Measurements from ENCODE around the gene GSTO2. TPM values are rescaled to one million over a fixed set of nuclear protein-coding genes. Genes with fewer than 3 reads are reported as not detected.

The GSTO2 gene
- total and polyA plus RNA-seq, 2 experiments from 2014 or later = 30.7 to 49.8 TPM

DNA sequence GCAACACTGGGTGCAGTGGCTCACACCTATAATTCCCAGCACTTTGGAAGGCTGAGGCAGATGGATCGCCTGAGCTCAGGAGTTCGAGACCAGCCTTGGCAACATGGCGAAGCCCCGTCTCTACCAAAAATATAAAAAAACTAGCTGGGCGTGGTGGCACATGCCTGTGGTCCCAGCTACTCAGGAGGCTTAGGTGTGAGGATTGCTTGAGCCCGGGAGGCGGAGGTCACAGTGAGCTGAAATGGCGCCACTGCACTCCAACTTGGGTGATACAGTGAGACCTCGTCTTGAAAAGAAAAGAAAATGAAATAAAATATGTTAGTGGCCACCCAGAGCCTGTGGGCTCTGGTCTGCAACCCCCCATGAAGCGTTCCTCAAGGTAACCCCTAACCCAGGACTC lies 55.9 kb downstream of the GSTO2 start (continued):
- TF ChIP-seq NANOG (IDR thresholded peaks at IDR 0.05; ENCODE audit: borderline replicate concordance) (no peak), STAT1 (IDR thresholded peaks at IDR 0.05; ENCODE audit: unreplicated experiment) (no peak)

DNA sequence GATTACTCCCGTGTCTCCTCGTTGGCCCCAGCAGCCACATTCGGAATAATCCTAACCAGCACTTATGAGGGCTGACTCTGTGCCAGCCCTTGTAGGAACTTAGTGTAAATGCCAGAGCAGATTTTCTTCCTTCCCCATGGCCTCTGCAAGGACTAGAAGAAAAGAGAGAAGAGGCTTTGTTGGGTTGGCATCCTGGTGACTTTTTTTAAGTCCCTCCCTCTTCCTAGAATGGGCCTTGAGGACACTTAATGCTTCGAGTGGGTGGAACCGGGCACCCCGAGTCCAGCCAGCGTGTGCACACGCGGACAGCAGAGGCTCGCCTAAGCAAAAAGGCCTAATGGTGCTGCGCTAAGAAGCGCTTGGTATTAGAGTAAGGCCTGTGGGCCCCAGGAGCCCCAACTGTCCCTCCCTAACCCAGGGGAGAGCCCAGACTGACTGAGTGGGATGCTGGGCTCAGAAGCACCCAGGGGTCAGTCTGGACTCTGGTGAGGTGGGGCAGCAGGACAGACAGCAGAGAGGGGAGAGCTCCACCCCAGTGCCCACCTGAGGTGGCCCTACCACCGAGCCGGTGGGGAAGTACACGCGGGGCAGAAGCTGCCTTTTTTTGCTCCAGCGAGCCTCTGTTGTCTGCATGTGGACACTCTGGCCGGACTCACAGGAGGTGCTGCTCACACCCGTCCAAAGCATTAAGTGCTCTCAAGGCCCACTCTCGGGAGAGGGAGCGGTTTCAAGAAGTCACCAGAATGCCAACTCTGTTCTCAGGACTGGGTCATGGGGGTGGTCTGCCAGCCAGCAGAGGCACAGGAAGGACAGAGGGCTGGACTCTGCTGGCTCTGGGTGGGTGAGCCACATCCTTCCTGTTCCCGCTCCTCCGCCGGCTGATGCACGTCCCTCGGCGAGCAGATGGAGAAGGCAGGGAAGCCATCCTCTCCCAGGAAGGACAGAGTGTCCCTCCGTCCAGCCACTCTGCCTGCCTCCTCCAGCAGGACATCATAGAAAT lies 56.8 kb downstream of the GSTO2 start:
- H3K27me3 ChIP-seq (ENCODE audit: insufficient read depth) = no peaks in the 10 kb centered on the region
- Mint-ChIP-seq H3K4me1 (peaks cover 89% of the 10 kb centered on the region), H3K27ac (peak overlapping the region; percentile 62), H3K36me3 (ENCODE audit: low read depth) (peaks cover 23% of the 10 kb centered on the region), H3K27me3 (ENCODE audit: insufficient read depth, low read depth, poor library complexity) (peaks cover 6% of the 10 kb centered on the region), H3K4me3 (no peak overlapping the region), H3K9me3 (no peaks in the 10 kb centered on the region; the same call in 2 of the 3 replicates)
- no peak overlapping the region for H2AFZ ChIP-seq
- ATAC-seq (no peak), DNase-seq (ENCODE audit: low spot score) (no peak)
- H3F3A ChIP-seq (replicated peaks; ENCODE audit: low read depth) = no peaks in the 10 kb centered on the region; the same call in 1 of the 2 replicates
- H3K4me1 ChIP-seq (ENCODE audit: insufficient read depth) = peaks cover 67% of the 10 kb centered on the region
- peaks cover 7% of the 10 kb centered on the region; the same call in 1 of the 2 replicates for H4K20me1 ChIP-seq (replicated peaks; ENCODE audit: insufficient read depth)
- H3K36me3 ChIP-seq (ENCODE audit: insufficient read depth) = no peaks in the 10 kb centered on the region
- H3K9me2 ChIP-seq (ENCODE audit: insufficient read depth) = 0 out of 2 replicates have a peak, but pooled peaks cover 2% of the 10 kb centered on the region
- no peak overlapping the region for H3K4me2 ChIP-seq
- H3K79me2 ChIP-seq (replicated peaks; ENCODE audit: insufficient read depth) = peaks cover 98% of the 10 kb centered on the region
- no peak overlapping the region for H3K27ac ChIP-seq (ENCODE audit: low read depth)
- no peak overlapping the region for H3K4me3 ChIP-seq
- TF ChIP-seq EZH2 (IDR thresholded peaks at IDR 0.05; ENCODE audit: low read depth, unreplicated experiment) = no peak
- TF ChIP-seq, protein P1, sequence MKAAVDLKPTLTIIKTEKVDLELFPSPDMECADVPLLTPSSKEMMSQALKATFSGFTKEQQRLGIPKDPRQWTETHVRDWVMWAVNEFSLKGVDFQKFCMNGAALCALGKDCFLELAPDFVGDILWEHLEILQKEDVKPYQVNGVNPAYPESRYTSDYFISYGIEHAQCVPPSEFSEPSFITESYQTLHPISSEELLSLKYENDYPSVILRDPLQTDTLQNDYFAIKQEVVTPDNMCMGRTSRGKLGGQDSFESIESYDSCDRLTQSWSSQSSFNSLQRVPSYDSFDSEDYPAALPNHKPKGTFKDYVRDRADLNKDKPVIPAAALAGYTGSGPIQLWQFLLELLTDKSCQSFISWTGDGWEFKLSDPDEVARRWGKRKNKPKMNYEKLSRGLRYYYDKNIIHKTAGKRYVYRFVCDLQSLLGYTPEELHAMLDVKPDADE (IDR thresholded peaks at IDR 0.05) = no peak
- TF ChIP-seq ZNF114 (CRISPR knock-in tag; IDR thresholded peaks at IDR 0.05) = no peak
- no peak for TF ChIP-seq JUNB (IDR thresholded peaks at IDR 0.05; ENCODE audit: unreplicated experiment)
- no peak for TF ChIP-seq EZH2phosphoT487 (IDR thresholded peaks at IDR 0.05; ENCODE audit: unreplicated experiment)
- TF ChIP-seq CREB1 (CRISPR knock-in tag; IDR thresholded peaks at IDR 0.05; ENCODE audit: low read depth) = no peak
- TF ChIP-seq, protein P2, sequence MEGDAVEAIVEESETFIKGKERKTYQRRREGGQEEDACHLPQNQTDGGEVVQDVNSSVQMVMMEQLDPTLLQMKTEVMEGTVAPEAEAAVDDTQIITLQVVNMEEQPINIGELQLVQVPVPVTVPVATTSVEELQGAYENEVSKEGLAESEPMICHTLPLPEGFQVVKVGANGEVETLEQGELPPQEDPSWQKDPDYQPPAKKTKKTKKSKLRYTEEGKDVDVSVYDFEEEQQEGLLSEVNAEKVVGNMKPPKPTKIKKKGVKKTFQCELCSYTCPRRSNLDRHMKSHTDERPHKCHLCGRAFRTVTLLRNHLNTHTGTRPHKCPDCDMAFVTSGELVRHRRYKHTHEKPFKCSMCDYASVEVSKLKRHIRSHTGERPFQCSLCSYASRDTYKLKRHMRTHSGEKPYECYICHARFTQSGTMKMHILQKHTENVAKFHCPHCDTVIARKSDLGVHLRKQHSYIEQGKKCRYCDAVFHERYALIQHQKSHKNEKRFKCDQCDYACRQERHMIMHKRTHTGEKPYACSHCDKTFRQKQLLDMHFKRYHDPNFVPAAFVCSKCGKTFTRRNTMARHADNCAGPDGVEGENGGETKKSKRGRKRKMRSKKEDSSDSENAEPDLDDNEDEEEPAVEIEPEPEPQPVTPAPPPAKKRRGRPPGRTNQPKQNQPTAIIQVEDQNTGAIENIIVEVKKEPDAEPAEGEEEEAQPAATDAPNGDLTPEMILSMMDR (conservative IDR thresholded peaks at IDR 0.05; ENCODE audit: low read depth in 2 of 2) = no peak
- TF ChIP-seq NANOG (IDR thresholded peaks at IDR 0.05; ENCODE audit: borderline replicate concordance) = no peak
- TF ChIP-seq, protein P3, sequence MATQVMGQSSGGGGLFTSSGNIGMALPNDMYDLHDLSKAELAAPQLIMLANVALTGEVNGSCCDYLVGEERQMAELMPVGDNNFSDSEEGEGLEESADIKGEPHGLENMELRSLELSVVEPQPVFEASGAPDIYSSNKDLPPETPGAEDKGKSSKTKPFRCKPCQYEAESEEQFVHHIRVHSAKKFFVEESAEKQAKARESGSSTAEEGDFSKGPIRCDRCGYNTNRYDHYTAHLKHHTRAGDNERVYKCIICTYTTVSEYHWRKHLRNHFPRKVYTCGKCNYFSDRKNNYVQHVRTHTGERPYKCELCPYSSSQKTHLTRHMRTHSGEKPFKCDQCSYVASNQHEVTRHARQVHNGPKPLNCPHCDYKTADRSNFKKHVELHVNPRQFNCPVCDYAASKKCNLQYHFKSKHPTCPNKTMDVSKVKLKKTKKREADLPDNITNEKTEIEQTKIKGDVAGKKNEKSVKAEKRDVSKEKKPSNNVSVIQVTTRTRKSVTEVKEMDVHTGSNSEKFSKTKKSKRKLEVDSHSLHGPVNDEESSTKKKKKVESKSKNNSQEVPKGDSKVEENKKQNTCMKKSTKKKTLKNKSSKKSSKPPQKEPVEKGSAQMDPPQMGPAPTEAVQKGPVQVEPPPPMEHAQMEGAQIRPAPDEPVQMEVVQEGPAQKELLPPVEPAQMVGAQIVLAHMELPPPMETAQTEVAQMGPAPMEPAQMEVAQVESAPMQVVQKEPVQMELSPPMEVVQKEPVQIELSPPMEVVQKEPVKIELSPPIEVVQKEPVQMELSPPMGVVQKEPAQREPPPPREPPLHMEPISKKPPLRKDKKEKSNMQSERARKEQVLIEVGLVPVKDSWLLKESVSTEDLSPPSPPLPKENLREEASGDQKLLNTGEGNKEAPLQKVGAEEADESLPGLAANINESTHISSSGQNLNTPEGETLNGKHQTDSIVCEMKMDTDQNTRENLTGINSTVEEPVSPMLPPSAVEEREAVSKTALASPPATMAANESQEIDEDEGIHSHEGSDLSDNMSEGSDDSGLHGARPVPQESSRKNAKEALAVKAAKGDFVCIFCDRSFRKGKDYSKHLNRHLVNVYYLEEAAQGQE (IDR thresholded peaks at IDR 0.05; ENCODE audit: unreplicated experiment) = no peak
- TF ChIP-seq STAT1 (IDR thresholded peaks at IDR 0.05; ENCODE audit: unreplicated experiment) = no peak
